Spleen (tissue), 7 donors: Measurements from ENCODE around the gene PKP4.

Source experiments
- CTCF ChIP-seq, 11 experiments: fragments of 200-600 bp in 7 of 11; fragments of 450-650 bp in 4 of 11; sonication (generic) in 4 of 11; IDR thresholded peaks in 8 of 11; conservative IDR thresholded peaks in 3 of 11; 1 replicate in 7 of 11; 2 replicates in 4 of 11; pipeline versions ENCODE4 v1.4.0 to v1.8.0; 2016 to 2021; ENCODE audit warnings: antibody characterized with exemption in 11 of 11, inconsistent platforms in 4 of 11, mild to moderate bottlenecking in 1 of 11
- POLR2A ChIP-seq, 3 donors: fragments of 450-650 bp; IDR thresholded peaks; one replicate each; pipeline ENCODE4 v1.5.1; 2017; ENCODE audit warnings: antibody characterized with exemption in 3 of 3, mild to moderate bottlenecking in 1 of 3
- donor health status: DM: no; HTN: no; CAD: no; lungs with moderate emphysema.
- donor health status: DM: no; HTN: no; CAD: no.
- donor health status: DM: no; HTN: no; CAD: no.

DNA sequence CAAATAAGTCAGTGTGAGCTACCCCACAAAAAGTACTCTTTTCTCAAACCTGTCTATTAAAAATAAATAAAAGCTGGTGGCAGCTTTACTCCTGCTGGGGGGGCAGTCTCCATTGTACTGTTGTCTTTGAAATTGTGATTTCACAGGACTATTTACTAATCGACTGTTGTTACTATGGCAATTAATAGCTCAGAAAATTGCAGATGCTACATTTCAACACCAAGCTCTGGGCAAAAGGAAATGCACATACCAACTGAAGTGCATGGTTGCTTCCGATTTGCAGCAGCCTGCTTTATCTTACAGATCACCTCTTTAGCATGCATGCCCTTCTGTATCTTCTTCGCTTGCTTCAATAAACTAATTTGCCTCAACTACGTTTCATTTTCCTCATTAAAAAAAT lies 220.8 kb downstream of the PKP4 start:
- TF ChIP-seq POLR2A (IDR thresholded peaks at IDR 0.05) (no peak), CTCF (IDR thresholded peaks at IDR 0.05 in 8 of 11, conservative IDR thresholded peaks at IDR 0.05 in 3 of 11) (no peak)
